ENCODE measurements around the gene NFKBIB. TPM values are rescaled to one million over a fixed set of nuclear protein-coding genes. Genes with fewer than 3 reads are reported as not detected.

Gene NFKBIB
- total RNA-seq, 1 experiment from 2014 or later: 33.8 TPM

DNA sequence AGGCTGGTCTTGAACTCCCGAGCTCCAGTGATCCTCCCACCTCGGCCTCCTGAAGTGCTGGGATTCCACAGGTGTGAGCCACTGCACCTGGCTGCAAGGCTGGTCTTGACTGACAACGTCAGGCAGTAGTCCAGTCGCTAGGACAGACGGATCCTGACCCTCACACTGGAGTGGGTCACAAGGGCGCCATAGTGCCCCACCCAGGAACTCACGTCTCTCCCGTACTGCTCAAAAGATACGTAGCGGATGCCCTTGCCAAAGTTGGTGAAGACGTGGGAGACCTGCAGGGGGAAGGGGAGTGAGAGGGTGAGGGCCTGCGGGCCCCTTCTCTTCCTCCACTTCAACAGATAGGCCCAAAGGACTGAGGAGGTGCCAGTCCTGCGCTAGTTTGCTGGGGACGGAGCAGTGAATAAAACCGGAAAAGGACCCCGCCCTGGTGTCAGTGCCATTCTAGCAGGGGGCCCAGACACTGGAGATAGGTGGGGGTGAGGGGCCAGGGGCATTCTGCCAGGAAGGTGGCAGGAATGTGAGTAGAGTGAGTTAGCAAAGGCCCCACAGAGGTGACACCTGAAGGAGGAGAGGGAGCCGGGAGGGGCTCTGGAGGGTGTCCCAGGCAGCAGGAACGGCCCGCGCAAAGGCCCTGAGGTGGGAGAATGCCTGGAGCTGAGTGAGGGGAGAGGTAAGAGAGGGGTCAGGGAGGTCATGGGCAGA, 42.9 kb downstream of the NFKBIB start:
- no peak overlapping the region for H4K91ac ChIP-seq (ENCODE audit: insufficient read length, low read depth, low read length)
- H3K4me2 ChIP-seq (ENCODE audit: insufficient read depth, insufficient read length, low read length): no peak overlapping the region
- H3K14ac ChIP-seq (ENCODE audit: insufficient read depth, low read length): no peak overlapping the region
- no peak overlapping the region for H2AK5ac ChIP-seq (ENCODE audit: insufficient read length, low read length)
- no peak overlapping the region for H3K27ac Mint-ChIP-seq
- no peaks in the 10 kb centered on the region for H3K9me3 Mint-ChIP-seq
- peaks cover 33% of the 10 kb centered on the region for H3K27me3 Mint-ChIP-seq (ENCODE audit: low read depth)
- no peak overlapping the region for H3K27ac ChIP-seq (ENCODE audit: insufficient read length, low read depth, low read length)
- H3K23me2 ChIP-seq (ENCODE audit: insufficient read length, low read depth, low read length, poor library complexity, severe bottlenecking): no peaks in the 10 kb centered on the region
- H4K20me1 ChIP-seq (ENCODE audit: control insufficient read depth, insufficient read depth, insufficient read length): no peaks in the 10 kb centered on the region
- H3K4me3 Mint-ChIP-seq: no peak overlapping the region
- no peak overlapping the region for H3K18ac ChIP-seq (ENCODE audit: insufficient read length, low read depth, low read length)
- no peaks in the 10 kb centered on the region for H3K79me2 ChIP-seq (ENCODE audit: insufficient read depth, low read length)
- H3K56ac ChIP-seq (ENCODE audit: insufficient read length, low read depth, low read length): no peak overlapping the region
- H3K79me1 ChIP-seq (ENCODE audit: insufficient read depth, low read depth, low read length, poor library complexity, severe bottlenecking): no peaks in the 10 kb centered on the region
- H3K4me1 Mint-ChIP-seq: peaks cover 4% of the 10 kb centered on the region in 2 experiments; a peak in 2 of 4 replicates
- TF ChIP-seq, protein P1, sequence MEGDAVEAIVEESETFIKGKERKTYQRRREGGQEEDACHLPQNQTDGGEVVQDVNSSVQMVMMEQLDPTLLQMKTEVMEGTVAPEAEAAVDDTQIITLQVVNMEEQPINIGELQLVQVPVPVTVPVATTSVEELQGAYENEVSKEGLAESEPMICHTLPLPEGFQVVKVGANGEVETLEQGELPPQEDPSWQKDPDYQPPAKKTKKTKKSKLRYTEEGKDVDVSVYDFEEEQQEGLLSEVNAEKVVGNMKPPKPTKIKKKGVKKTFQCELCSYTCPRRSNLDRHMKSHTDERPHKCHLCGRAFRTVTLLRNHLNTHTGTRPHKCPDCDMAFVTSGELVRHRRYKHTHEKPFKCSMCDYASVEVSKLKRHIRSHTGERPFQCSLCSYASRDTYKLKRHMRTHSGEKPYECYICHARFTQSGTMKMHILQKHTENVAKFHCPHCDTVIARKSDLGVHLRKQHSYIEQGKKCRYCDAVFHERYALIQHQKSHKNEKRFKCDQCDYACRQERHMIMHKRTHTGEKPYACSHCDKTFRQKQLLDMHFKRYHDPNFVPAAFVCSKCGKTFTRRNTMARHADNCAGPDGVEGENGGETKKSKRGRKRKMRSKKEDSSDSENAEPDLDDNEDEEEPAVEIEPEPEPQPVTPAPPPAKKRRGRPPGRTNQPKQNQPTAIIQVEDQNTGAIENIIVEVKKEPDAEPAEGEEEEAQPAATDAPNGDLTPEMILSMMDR (conservative IDR thresholded peaks at IDR 0.05): no peak
- no peak overlapping the region for H2AFZ ChIP-seq (ENCODE audit: low read length)
- no peak overlapping the region for H2BK5ac ChIP-seq (ENCODE audit: insufficient read length, low read length)
- no peak overlapping the region for H4K5ac ChIP-seq (ENCODE audit: insufficient read length, low read depth, low read length)
- no peak overlapping the region for H3K23ac ChIP-seq (ENCODE audit: insufficient read length, low read depth, low read length)
- H3K4me1 ChIP-seq (ENCODE audit: insufficient read depth, low read length): no peaks in the 10 kb centered on the region
- H3K36me3 Mint-ChIP-seq (ENCODE audit: insufficient read depth in 1 of 3, low read depth in 3 of 3): peaks cover 10 to 28% (median 25%) of the 10 kb centered on the region in 3 experiments
- no peaks in the 10 kb centered on the region for H3K27me3 ChIP-seq (ENCODE audit: insufficient read depth, low read length)
- H3K9ac ChIP-seq (ENCODE audit: extremely low read depth, insufficient read length, low read length): no peak overlapping the region
- H4K8ac ChIP-seq (replicated peaks; ENCODE audit: insufficient read length, low read depth, low read length): no peak overlapping the region
- no peak overlapping the region for H2BK120ac ChIP-seq (ENCODE audit: low read depth, low read length, poor library complexity, severe bottlenecking)
- H2BK12ac ChIP-seq (ENCODE audit: insufficient read length, low read depth, low read length): no peak overlapping the region
- H2BK20ac ChIP-seq (ENCODE audit: low read depth, low read length, poor library complexity, severe bottlenecking): no peak overlapping the region
- DNase-seq: no peak
- H3K4ac ChIP-seq (ENCODE audit: low read depth, low read length): no peak overlapping the region
- H3K9me3 ChIP-seq (ENCODE audit: control insufficient read depth, low read depth, low read length): no peaks in the 10 kb centered on the region
- no CpG with 5 or more reads among the region's 20 CpGs for WGBS (ENCODE audit: extremely low coverage, insufficient read length, low lambda C conversion rate)
- H3T11ph ChIP-seq (ENCODE audit: low read length): no peak overlapping the region
- no peak overlapping the region for H2BK15ac ChIP-seq (ENCODE audit: low read depth, low read length)
